GM18861 (cell line): ENCODE measurements around the gene SERP2.
"Not testable (repeated sequence)": the region's sequence is repeated elsewhere in the genome, so short reads cannot be mapped to it uniquely, and the experiment has no call there.

ENCODE experiments used
- ATAC-seq: cut with Tn5 transposase; IDR thresholded peaks from one replicate; pipeline ENCODE4 v1.9.1; 2021; ENCODE audit not compliant: unreplicated experiment

Gene SERP2

DNA sequence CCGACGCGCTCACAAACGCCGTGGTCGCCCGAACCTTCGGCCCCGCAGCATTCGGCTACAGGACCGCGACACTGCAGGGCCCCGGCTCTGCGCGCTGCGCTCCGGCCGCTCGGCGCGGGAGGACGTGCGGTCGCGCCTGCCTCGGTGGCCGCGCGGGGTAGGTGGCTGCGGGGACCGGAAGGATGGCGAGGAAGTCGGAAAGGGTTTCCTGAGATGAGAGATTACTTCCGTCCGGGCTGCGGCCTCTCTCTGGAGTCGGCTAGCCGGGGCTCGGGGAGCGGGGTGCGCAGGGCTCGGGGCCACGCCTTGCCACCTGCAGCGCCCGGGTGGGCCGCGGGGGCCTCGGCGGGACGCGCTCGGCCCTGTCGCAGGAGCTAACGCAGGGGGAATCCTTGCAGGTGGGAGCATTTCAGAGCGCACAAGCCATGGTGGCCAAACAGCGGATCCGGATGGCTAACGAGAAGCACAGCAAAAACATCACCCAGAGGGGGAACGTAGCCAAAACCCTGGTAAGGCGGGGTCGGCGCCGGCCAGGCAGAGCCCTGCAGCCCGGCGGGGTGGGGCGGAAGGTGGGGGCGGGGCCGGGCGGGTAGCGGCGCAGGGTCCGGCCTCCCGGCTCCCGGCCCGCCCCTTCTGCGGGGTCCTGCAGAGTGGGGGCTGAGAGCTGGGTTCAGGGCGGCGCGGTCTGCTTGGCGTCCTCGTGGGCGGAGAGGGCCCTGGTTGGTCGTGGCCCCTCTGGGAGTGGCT lies at the start of gene SERP2:
TSS of gene SERP2 (plus strand) at position 224 of the 747 bp plus-strand sequence. CDS start at position 426, 202 bp downstream.
- ATAC-seq: no peak

GRCh38 chr13:44326961-44327360 lies 46.7 kb upstream of the SERP2 start:
- ATAC-seq: no peak

DNA sequence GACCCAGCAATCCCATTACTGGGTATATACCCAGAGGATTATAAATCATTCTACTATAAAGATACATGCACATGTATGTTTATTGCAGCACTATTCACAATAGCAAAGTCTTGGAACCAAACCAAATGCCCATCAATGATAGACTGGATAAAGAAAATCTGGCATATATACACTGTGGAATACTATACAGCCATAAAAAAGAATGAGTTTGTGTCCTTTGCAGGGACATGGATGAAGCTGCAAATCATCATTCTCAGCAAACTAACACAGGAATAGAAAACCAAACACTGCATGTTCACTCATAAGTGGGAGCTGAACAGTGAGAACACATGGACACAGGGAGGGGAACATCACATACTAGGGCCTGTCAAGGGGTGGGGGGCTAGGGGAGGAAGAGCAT lies 44.6 kb upstream of the SERP2 start:
- ATAC-seq: not testable (repeated sequence)

- ATAC-seq: no peak
Measured at GRCh38 chr13:44329909-44330545, 43.6 kb upstream of the SERP2 start.

DNA sequence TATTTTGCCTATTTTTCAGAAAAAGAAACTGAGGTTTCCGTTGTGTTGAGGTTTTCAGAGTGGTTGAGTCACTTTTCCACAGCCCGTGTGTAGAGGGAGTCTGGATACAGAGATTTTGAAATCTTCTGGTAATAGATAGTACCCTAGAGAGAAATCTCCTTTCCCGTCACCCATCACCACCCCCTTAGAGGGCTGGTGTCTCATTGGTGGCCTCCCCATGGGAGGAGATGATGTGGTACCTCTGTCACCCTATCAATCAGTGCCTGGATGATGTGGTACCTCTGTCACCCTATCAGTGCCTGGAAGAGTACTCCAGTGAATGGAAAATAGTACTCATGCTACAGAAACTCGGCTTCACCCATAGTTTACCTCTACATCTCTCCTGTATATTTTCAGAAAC lies 42.2 kb upstream of the SERP2 start:
- ATAC-seq: no peak

- no peak for ATAC-seq
Measured at GRCh38 chr13:44331912-44332851, 41.4 kb upstream of the SERP2 start.

- ATAC-seq: no peak
Measured at GRCh38 chr13:44333950-44334655, 39.5 kb upstream of the SERP2 start.

DNA sequence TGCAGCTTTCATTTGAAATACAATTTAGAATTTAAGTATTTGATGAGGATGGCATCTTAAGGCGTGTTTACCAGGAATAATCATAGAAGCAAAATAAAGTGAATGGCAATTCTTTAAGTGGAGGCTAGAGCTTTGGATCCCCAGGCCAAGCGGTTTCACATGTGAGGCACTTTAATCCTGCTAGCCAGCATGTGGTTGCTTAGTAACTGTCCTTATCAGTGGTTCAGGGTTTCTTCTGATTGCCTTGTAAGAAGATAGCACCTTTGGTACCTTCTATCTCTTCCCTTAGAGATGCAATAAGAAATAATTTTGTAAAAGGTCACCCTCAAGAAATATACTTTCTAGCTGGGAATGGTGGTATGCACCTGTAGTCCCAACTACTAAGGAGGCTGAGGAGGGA lies 38.9 kb upstream of the SERP2 start:
- no peak for ATAC-seq

GRCh38 chr13:44336934-44337333 lies 36.7 kb upstream of the SERP2 start:
- no peak for ATAC-seq

DNA sequence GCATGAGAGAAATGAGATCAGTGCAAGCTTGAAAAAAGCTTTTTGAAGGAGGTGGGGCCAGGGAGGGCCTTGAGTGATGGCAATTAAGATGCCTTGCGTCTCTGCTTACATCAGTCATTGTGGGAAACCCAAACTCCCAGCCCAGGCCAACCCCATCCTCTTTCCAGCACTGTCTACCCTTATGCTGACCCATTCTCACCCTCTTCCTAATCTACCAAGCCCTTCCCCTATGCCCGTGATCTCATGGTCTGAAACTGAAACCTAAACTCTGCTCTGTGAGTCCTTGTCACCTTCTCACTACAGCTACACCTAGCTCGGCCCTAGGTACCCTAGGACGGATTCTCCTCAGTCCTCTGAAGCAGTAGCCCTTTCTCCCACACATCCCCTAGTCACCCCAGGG lies 36.0 kb upstream of the SERP2 start:
- ATAC-seq: no peak

- no peak for ATAC-seq
Measured at GRCh38 chr13:44340508-44340907, 33.1 kb upstream of the SERP2 start.

DNA sequence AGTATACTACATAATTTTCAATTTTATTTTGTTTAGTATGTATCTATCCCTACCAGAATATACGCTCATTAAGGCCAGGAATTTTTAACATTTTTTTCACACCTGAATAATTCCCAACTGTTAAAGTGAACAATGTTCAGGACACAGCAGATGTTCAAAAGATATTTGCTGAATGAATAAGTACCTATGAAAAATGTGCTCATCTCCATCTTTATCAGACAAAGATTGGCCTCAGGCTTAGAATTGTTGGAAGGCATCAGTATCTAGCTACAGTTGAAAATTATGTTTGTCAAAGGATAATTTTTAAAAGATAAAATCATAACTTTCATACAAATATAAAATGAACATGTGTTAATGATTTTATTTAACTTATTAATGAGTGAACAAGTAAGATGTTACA lies 30.9 kb upstream of the SERP2 start:
- no peak for ATAC-seq

GRCh38 chr13:44346534-44346933 lies 27.1 kb upstream of the SERP2 start:
- ATAC-seq: no peak

DNA sequence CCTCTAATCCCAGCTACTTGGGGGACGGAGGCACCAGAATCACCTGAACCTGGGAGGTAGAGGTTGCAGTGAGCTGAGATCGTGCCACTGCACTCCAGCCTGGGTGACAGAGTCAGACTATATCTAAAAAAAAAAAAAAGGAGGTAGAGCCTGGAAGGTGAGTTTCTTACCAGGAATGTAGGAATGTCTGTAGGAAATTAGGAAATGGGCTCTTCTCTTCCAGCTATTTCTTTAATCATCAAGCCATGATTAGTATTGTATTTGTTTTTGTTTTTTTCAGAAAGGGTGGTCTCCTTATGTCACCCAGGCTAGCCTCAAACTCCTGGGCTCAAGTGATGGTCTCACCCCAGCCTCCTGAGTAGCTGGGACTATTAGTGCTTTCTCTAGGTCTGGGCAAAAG lies 26.3 kb upstream of the SERP2 start:
- no peak for ATAC-seq

- no peak for ATAC-seq
Measured at GRCh38 chr13:44347949-44348348, 25.7 kb upstream of the SERP2 start.

GRCh38 chr13:44350775-44351504 lies 22.7 kb upstream of the SERP2 start:
- no peak for ATAC-seq

DNA sequence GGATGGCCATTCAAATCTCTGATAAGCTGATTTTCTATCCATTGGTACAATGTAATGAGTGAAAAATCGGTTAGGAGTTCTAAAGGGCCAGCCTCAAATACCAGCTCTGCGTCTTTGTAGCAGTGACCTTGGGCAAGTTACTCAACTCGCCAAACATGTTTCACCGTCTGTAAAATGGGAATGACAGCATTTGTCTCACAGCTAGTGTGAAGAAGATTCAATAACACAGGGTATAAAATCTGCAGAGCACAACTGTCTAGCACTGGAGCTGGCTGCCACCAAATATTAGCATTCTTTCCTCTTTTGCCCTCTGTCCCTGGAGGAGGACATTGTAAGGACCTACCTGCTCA lies 22.1 kb upstream of the SERP2 start:
- no peak for ATAC-seq

- ATAC-seq: no peak
Measured at GRCh38 chr13:44352202-44352601, 21.4 kb upstream of the SERP2 start.

GRCh38 chr13:44352671-44353070 lies 21.0 kb upstream of the SERP2 start:
- no peak for ATAC-seq

GRCh38 chr13:44354331-44354730 lies 19.3 kb upstream of the SERP2 start:
- no peak for ATAC-seq
